Parathyroid adenoma (tissue), 2 donors: ENCODE results near the gene MGST3.

Experiments
- H2AFZ ChIP-seq: fragments of 300-600 bp; sonication (generic); one replicate; pipeline ENCODE4 v1.7.0; 2017; ENCODE audit warnings: antibody characterized with exemption, mild to moderate bottlenecking
- H3K27ac ChIP-seq: fragments of 300-600 bp; sonication (generic); one replicate; pipeline ENCODE4 v1.7.0; 2017
- H3K27me3 ChIP-seq: fragments of 300-600 bp; sonication (generic); one replicate; pipeline ENCODE4 v1.7.0; 2017; ENCODE audit warnings: low read length; ENCODE audit not compliant: control insufficient read depth, insufficient read depth
- H3K36me3 ChIP-seq: fragments of 300-600 bp; sonication (generic); one replicate; pipeline ENCODE4 v1.7.0; 2017; ENCODE audit warnings: low read length; ENCODE audit not compliant: control insufficient read depth, insufficient read depth
- H3K4me1 ChIP-seq: fragments of 300-600 bp; sonication (generic); one replicate; pipeline ENCODE4 v1.7.0; 2017; ENCODE audit warnings: control low read depth
- H3K4me2 ChIP-seq: fragments of 300-600 bp; sonication (generic); one replicate; pipeline ENCODE4 v1.7.0; 2017; ENCODE audit warnings: low read length
- H3K4me3 ChIP-seq: fragments of 300-600 bp; sonication (generic); one replicate; pipeline ENCODE4 v1.7.0; 2017; ENCODE audit warnings: low read depth, low read length
- H3K79me2 ChIP-seq: fragments of 300-600 bp; sonication (generic); one replicate; pipeline ENCODE4 v1.7.0; 2017; ENCODE audit warnings: control low read depth
- H3K9ac ChIP-seq: fragments of 300-600 bp; sonication (generic); one replicate; pipeline ENCODE4 v1.7.0; 2017; ENCODE audit warnings: mild to moderate bottlenecking
- H3K9me3 ChIP-seq: fragments of 300-600 bp; sonication (generic); one replicate; pipeline ENCODE4 v1.7.0; 2017; ENCODE audit warnings: low read length; ENCODE audit not compliant: control insufficient read depth
- TF ChIP-seq, protein P1 (sequence below): fragments of 300-600 bp; sonication (generic); IDR thresholded peaks from one replicate; pipeline ENCODE4 v1.7.0; 2017; ENCODE audit warnings: antibody characterized with exemption, mild to moderate bottlenecking
- donor health status: primary hyperparathyroidism.

The MGST3 gene

GRCh38 chr1:165632152-165632469 is 1.1 kb downstream of the MGST3 start:
- Histone ChIP-seq H3K27ac (peak overlapping the region; percentile 93), H3K4me1 (no peaks in the 10 kb centered on the region)

DNA sequence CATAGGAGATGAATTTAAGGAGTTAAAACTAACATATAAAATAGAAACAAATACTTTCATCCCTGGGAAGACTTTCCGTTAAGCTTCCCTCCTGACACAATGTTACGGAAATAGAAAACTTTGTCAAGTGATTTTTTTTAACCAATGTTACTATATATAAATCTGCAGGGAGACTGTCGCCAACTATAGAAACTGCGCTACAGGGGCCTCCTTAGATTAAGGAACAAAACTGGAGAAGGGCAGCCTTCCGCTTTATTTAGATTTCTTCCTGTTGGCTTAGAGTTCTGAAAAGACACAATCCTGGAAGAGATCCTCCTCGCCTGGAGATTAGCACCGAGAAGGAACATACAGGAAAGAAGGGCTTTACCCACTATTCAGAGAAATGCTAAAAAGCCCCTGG is 1.5 kb downstream of the MGST3 start:
- no peaks in the 10 kb centered on the region for H3K36me3 ChIP-seq
- no peaks in the 10 kb centered on the region for H3K9me3 ChIP-seq
- H3K4me1 ChIP-seq: no peaks in the 10 kb centered on the region
- TF ChIP-seq, protein P1, sequence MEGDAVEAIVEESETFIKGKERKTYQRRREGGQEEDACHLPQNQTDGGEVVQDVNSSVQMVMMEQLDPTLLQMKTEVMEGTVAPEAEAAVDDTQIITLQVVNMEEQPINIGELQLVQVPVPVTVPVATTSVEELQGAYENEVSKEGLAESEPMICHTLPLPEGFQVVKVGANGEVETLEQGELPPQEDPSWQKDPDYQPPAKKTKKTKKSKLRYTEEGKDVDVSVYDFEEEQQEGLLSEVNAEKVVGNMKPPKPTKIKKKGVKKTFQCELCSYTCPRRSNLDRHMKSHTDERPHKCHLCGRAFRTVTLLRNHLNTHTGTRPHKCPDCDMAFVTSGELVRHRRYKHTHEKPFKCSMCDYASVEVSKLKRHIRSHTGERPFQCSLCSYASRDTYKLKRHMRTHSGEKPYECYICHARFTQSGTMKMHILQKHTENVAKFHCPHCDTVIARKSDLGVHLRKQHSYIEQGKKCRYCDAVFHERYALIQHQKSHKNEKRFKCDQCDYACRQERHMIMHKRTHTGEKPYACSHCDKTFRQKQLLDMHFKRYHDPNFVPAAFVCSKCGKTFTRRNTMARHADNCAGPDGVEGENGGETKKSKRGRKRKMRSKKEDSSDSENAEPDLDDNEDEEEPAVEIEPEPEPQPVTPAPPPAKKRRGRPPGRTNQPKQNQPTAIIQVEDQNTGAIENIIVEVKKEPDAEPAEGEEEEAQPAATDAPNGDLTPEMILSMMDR: no peak
- H3K27ac ChIP-seq: no peak overlapping the region
- no peak overlapping the region for H2AFZ ChIP-seq
- no peak overlapping the region for H3K9ac ChIP-seq
- peak overlapping the region; percentile 96 for H3K4me3 ChIP-seq
- H3K4me2 ChIP-seq: peak overlapping the region; percentile 94
- H3K79me2 ChIP-seq: no peaks in the 10 kb centered on the region
- H3K27me3 ChIP-seq: no peaks in the 10 kb centered on the region

More at GRCh38 chr1:165632152-165632469, 1.1 kb downstream of the MGST3 start:
- Histone ChIP-seq H3K36me3 (no peaks in the 10 kb centered on the region), H3K4me3 (peak overlapping the region; percentile 96), H3K79me2 (no peaks in the 10 kb centered on the region), H3K9me3 (no peaks in the 10 kb centered on the region), H3K4me2 (peak overlapping the region; percentile 94), H3K27me3 (no peaks in the 10 kb centered on the region), H2AFZ (no peak overlapping the region), H3K9ac (no peak overlapping the region)
- TF ChIP-seq, protein P1: no peak

- Histone ChIP-seq H3K9me3 (no peaks in the 10 kb centered on the region), H3K4me2 (no peak overlapping the region), H3K9ac (no peak overlapping the region), H3K79me2 (no peaks in the 10 kb centered on the region), H3K36me3 (no peaks in the 10 kb centered on the region), H3K27ac (no peak overlapping the region), H3K27me3 (no peaks in the 10 kb centered on the region), H3K4me1 (no peaks in the 10 kb centered on the region), H3K4me3 (no peak overlapping the region), H2AFZ (no peak overlapping the region)
- TF ChIP-seq, protein P1: no peak
Observed at GRCh38 chr1:165633614-165634013, 2.6 kb downstream of the MGST3 start.

DNA sequence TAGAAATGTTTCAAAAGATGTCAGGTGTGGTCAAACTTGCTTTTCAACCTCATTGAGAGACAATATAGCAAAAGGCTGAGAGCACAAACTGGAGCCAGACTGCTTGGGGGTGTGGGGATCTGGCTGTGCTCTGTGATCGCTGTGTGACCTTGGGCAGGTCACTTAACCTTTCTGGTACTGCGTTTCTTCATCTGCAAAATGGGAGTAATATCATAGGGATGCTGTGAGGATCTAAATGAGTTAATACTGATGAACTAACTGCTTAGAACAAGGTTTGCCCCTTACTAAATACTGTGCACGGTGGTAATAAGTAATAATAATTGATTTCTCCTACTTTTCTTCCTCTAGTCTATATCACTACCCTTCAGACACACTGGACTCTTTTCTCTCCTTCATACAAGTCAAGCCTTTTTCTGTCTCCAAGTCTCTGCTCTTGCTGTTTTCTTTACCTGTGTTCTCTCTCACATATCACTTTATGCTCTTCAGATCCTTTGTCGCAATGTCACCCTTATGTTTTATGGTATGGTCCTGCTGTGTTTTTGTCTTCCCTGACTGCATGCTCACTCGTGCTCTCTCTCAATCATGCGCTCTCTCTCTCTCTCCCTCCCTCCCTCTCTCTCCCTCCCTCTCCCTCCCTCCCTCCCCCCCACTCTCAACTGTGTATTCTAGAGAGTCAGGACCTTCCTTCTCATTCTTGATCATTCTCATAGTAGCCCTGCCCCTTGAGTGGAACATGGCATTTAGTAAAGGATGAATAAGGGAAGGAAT is 3.3 kb downstream of the MGST3 start:
- H3K9ac ChIP-seq: no peak overlapping the region
- TF ChIP-seq, protein P1: no peak
- H3K4me1 ChIP-seq: no peaks in the 10 kb centered on the region

GRCh38 chr1:165635329-165635728 is 4.3 kb downstream of the MGST3 start:
- Histone ChIP-seq H3K27me3 (no peaks in the 10 kb centered on the region), H2AFZ (no peak overlapping the region), H3K9me3 (no peaks in the 10 kb centered on the region)

More for the DNA sequence above, 3.3 kb downstream of the MGST3 start:
- Histone ChIP-seq H3K79me2 (no peaks in the 10 kb centered on the region), H3K4me2 (no peak overlapping the region), H3K36me3 (no peaks in the 10 kb centered on the region), H3K27ac (no peak overlapping the region), H3K27me3 (no peaks in the 10 kb centered on the region), H3K9me3 (no peaks in the 10 kb centered on the region), H2AFZ (no peak overlapping the region), H3K4me3 (no peak overlapping the region)

More at GRCh38 chr1:165635329-165635728, 4.3 kb downstream of the MGST3 start:
- no peak overlapping the region for H3K4me3 ChIP-seq
- H3K36me3 ChIP-seq: no peaks in the 10 kb centered on the region
- no peak overlapping the region for H3K9ac ChIP-seq
- H3K4me1 ChIP-seq: no peaks in the 10 kb centered on the region
- H3K4me2 ChIP-seq: no peak overlapping the region
- H3K27ac ChIP-seq: no peak overlapping the region
- H3K79me2 ChIP-seq: peaks cover under 1% of the 10 kb centered on the region
- TF ChIP-seq, protein P1: no peak
